ENCODE measurements around the gene RHBDD1.

GRCh38 chr2:226881287-226881686, 45.4 kb downstream of the RHBDD1 start:
- TF ChIP-seq CTCF (conservative IDR thresholded peaks at IDR 0.05) (no peak), ZFX (IDR thresholded peaks at IDR 0.05) (no peak)
